Activated naive CD4-positive, alpha-beta T cell treated with anti-CD3 and anti-CD28 coated beads, Interleukin-2, amount 50 U/mL, for 24 hours (primary cell): Measurements from ENCODE around the gene LMNA.

Experiments
- H3K27ac Mint-ChIP-seq: one replicate; pipeline ENCODE4 v1.8.0; 2021; ENCODE audit warnings: mild to moderate bottlenecking, mixed read lengths
- H3K27me3 Mint-ChIP-seq: one replicate; pipeline ENCODE4 v1.8.0; 2021; ENCODE audit warnings: mixed read lengths
- H3K36me3 Mint-ChIP-seq: one replicate; pipeline ENCODE4 v1.8.0; 2021; ENCODE audit warnings: mixed read lengths
- H3K4me1 Mint-ChIP-seq: one replicate; pipeline ENCODE4 v1.8.0; 2021; ENCODE audit warnings: mixed read lengths
- H3K4me3 Mint-ChIP-seq: one replicate; pipeline ENCODE4 v1.8.0; 2021; ENCODE audit warnings: mild to moderate bottlenecking, mixed read lengths
- H3K9me3 Mint-ChIP-seq: one replicate; pipeline ENCODE4 v1.8.0; 2021; ENCODE audit warnings: mixed read lengths

LMNA gene

DNA sequence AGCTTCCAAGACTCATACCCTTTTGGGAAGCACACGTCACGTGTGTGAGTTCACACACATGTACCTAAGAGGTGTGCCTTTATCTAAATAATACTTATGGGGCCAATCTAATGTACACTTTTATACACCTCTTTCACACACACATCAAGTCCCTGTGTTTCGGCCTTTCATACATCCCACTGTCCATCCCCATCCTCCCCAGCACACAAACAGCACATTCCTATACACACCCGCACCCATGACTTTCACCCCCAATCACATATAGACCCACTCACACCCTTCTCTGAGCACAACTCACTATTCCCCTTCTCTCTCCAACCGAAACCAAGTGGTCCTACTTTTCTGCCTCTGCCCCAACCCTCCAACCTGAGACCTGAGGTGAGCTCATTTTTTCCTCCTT, 35.8 kb upstream of the LMNA start:
- no peak overlapping the region for H3K27ac Mint-ChIP-seq
- H3K9me3 Mint-ChIP-seq, result no peaks in the 10 kb centered on the region
- peaks cover 12% of the 10 kb centered on the region for H3K4me1 Mint-ChIP-seq
- no peaks in the 10 kb centered on the region for H3K36me3 Mint-ChIP-seq
- peaks cover 2% of the 10 kb centered on the region for H3K27me3 Mint-ChIP-seq
- H3K4me3 Mint-ChIP-seq, result no peak overlapping the region

- H3K4me3 Mint-ChIP-seq, result peak overlapping the region; percentile 43
- H3K9me3 Mint-ChIP-seq, result no peaks in the 10 kb centered on the region
- H3K27me3 Mint-ChIP-seq, result peaks cover 2% of the 10 kb centered on the region
- no peaks in the 10 kb centered on the region for H3K36me3 Mint-ChIP-seq
- H3K27ac Mint-ChIP-seq, result peak overlapping the region; percentile 42
- peaks cover 15% of the 10 kb centered on the region for H3K4me1 Mint-ChIP-seq
Observed at GRCh38 chr1:156079762-156080161, 34.7 kb upstream of the LMNA start.

DNA sequence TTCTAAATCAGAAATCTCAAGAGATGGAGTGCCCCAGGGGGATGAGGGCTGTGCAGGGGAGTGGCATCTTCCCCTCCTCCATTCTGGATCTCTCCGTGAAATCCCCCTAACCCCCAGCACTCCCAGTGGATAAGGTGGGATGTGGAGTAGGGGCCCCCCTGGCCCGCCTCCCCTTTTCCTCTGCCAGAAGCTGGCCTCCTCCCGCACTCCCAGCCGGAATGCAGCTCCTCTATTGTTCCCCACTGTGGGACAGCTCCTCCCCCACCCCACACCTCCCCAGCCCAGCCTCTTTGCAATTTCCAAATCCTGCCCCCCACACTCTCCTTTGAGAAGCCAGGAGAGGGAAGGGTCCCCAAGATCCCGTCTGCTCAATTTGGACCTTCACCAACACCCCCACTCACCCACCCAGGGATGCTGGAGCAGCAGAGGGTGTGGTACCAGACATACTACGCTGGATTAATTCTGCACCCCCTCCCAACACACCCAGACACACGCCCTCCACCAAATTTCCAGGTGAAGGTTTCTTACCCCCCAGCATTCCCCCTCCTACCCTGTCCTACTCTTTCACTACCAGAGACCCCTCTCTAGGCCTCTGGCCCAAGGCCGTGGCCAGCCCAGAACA, 34.2 kb upstream of the LMNA start:
- Mint-ChIP-seq H3K4me3 (no peak overlapping the region), H3K27ac (peak overlapping the region; percentile 30), H3K36me3 (no peaks in the 10 kb centered on the region), H3K27me3 (peaks cover 5% of the 10 kb centered on the region), H3K9me3 (no peaks in the 10 kb centered on the region), H3K4me1 (peaks cover 15% of the 10 kb centered on the region)

DNA sequence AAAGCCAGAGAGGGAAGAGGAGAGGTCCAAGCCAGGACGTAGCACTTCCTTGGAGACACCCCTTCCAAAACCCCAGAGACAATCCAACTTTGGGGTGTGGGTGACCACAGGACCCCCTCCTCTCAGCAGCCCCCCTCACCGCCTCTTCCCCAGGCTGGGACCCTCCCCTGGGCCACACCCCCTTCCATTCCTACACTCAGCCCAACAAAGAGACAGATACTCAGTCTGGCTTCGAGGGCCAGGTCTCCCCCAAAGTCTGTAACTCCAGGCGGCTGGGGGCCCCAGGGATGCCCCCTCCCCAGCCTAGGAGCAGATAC, 33.7 kb upstream of the LMNA start:
- H3K27ac Mint-ChIP-seq, result no peak overlapping the region
- peaks cover 15% of the 10 kb centered on the region for H3K4me1 Mint-ChIP-seq
- H3K36me3 Mint-ChIP-seq, result no peaks in the 10 kb centered on the region

GRCh38 chr1:156081180-156081916, 33.2 kb upstream of the LMNA start:
- Mint-ChIP-seq H3K27me3 (peaks cover 7% of the 10 kb centered on the region), H3K36me3 (no peaks in the 10 kb centered on the region), H3K4me3 (peak overlapping the region; percentile 86), H3K9me3 (no peaks in the 10 kb centered on the region), H3K4me1 (peaks cover 15% of the 10 kb centered on the region), H3K27ac (no peak overlapping the region)

More for the DNA sequence above, 33.7 kb upstream of the LMNA start:
- peaks cover 7% of the 10 kb centered on the region for H3K27me3 Mint-ChIP-seq
- H3K9me3 Mint-ChIP-seq, result no peaks in the 10 kb centered on the region
- H3K4me3 Mint-ChIP-seq, result peak overlapping the region; percentile 66

- peak overlapping the region; percentile 86 for H3K4me3 Mint-ChIP-seq
- no peaks in the 10 kb centered on the region for H3K9me3 Mint-ChIP-seq
- H3K4me1 Mint-ChIP-seq, result peaks cover 15% of the 10 kb centered on the region
- H3K36me3 Mint-ChIP-seq, result no peaks in the 10 kb centered on the region
- H3K27me3 Mint-ChIP-seq, result peaks cover 10% of the 10 kb centered on the region
- H3K27ac Mint-ChIP-seq, result no peak overlapping the region
Observed at GRCh38 chr1:156081917-156082308, 32.6 kb upstream of the LMNA start.

DNA sequence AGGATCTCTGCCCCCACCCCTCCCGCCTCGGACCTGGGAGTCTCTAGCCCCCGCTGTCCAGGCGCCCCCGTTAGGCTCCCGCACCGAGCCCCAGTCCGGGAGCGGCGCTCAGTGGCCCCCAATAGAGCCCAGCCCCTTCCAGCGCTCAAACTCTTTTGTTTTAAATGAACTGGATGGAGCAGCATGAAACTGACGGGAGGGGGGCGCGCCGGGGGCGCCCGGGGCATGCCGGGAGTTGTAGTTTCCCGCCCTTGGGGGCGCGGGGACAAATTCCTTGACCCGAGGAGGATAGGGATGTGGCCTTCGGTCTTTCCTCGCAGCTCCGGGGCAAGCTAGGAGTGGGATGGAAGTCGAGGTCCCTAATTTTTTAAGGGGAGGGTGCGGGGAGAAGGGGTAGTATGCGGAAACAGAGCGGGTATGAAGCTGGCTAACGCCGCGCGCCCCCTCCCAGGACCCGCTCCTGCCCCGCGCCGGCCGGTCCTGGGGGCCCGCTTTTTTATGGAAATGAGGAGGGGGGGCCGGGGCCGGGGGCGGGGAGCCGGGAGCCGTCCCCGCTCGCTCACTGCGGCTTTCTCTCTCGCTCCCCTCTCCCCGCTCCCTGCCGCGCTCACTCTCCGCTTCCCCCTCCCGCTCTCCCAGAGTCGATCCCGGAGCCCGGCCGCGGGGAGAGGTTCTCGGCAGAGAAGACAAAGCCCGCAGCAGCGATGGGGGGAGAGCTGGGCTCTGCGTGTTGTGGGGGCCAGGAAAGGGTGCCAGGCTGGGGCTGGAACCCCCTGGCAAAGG, 32.0 kb upstream of the LMNA start, which contains the start of gene MEX3A:
MEX3A (minus strand) TSS at position 157 of the 783 bp plus-strand sequence. CDS start 467 bp downstream, outside the sequence.
- peak within 1 kb of the TSS; percentile 86 for H3K4me3 Mint-ChIP-seq
- no peaks in the 10 kb centered on the region for H3K9me3 Mint-ChIP-seq
- H3K4me1 Mint-ChIP-seq, result peaks cover 15% of the 10 kb centered on the region
- peak within 1 kb of the TSS; percentile 46 for H3K27ac Mint-ChIP-seq
- peaks cover 13% of the 10 kb centered on the region for H3K27me3 Mint-ChIP-seq
- no peaks in the 10 kb centered on the region for H3K36me3 Mint-ChIP-seq

- peaks cover 15% of the 10 kb centered on the region for H3K4me1 Mint-ChIP-seq
- H3K27me3 Mint-ChIP-seq, result peaks cover 13% of the 10 kb centered on the region
- peak overlapping the region; percentile 35 for H3K27ac Mint-ChIP-seq
- no peaks in the 10 kb centered on the region for H3K9me3 Mint-ChIP-seq
- peak overlapping the region; percentile 44 for H3K4me3 Mint-ChIP-seq
- no peaks in the 10 kb centered on the region for H3K36me3 Mint-ChIP-seq
Observed at GRCh38 chr1:156083800-156084790, 30.4 kb upstream of the LMNA start.

- Mint-ChIP-seq H3K4me1 (peaks cover 20% of the 10 kb centered on the region), H3K36me3 (no peaks in the 10 kb centered on the region), H3K4me3 (no peak overlapping the region), H3K27me3 (peaks cover 18% of the 10 kb centered on the region), H3K27ac (no peak overlapping the region), H3K9me3 (no peaks in the 10 kb centered on the region)
Observed at GRCh38 chr1:156086256-156086662, 28.3 kb upstream of the LMNA start.

DNA sequence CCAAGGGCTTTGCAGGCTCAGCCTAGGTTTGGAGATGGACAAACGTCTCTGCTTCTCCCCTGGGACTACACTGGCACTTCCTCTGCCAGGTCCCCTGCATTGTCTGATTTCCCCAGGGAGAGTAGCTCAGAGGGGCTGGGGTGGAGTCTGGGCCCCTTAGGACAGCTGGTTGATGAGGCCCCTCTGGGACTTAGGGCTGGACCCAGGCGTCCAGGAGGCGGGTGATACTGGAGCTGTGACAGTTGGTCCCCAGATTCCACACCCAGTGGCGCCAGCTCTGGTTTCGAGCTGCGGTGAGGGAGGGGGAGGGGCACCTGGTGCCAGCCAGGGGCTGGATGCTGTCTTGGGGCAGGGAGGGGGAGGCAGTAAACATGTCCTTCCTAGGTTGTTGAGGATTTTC, 24.8 kb upstream of the LMNA start:
- no peaks in the 10 kb centered on the region for H3K36me3 Mint-ChIP-seq
- no peak overlapping the region for H3K27ac Mint-ChIP-seq
- no peak overlapping the region for H3K4me3 Mint-ChIP-seq
- peaks cover 5% of the 10 kb centered on the region for H3K4me1 Mint-ChIP-seq
- H3K27me3 Mint-ChIP-seq, result peaks cover 16% of the 10 kb centered on the region
- no peaks in the 10 kb centered on the region for H3K9me3 Mint-ChIP-seq

DNA sequence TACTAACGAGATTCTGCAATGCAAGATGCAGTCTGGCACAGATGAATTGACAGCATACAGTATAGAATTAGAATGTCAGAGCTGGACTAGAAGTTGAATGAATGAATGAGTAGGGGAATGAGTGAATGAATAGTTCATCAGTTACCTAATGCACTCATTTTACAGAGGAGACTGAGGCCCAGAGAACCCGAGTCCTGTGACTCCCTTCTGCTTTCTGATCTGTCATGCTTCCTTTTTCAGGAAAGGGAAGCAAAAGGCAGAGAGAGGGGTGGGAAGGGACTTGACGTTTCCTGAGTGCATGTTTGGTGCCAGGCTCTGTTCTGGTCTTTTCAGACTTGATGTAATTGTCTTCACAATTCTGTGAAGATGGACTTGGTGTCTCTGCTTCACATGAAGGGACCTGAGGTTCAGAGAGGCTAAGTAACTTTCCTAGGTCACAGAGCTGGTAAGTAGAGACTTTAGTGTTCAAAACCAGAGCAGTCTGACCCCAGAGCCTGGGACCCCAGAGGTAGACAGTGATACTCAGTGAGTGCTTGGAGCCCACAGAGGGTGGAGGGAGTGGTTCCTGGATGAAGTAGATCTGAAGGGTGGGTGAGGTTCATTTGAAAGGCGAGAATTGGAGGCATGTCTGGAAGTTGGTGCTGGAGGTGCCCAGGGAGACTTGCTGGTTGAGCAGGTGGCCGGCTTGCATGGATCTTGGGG, 24.2 kb upstream of the LMNA start:
- Mint-ChIP-seq H3K27me3 (peaks cover 13% of the 10 kb centered on the region), H3K9me3 (no peaks in the 10 kb centered on the region), H3K36me3 (no peaks in the 10 kb centered on the region), H3K27ac (no peak overlapping the region), H3K4me1 (peaks cover 5% of the 10 kb centered on the region), H3K4me3 (no peak overlapping the region)

DNA sequence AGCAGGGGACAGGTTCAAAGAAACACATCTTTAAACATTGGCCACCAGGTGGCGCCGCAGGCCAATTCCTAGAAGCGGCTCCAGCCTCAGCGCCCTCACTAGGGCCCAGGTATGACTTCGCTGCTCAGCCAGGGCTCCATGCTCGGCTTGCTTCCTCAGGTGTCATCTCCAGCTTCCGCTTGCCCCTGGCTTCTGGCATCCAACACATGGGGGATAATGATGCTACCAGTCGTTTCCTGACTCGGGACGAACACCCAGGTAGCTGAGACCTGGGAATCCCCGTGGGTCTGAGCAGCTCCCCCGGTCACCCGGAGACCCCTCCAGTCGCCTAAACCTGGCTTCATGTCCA, 23.7 kb upstream of the LMNA start:
- H3K4me1 Mint-ChIP-seq, result peaks cover 9% of the 10 kb centered on the region
- H3K36me3 Mint-ChIP-seq, result no peaks in the 10 kb centered on the region
- peaks cover 11% of the 10 kb centered on the region for H3K27me3 Mint-ChIP-seq
- H3K9me3 Mint-ChIP-seq, result no peaks in the 10 kb centered on the region
- H3K4me3 Mint-ChIP-seq, result no peak overlapping the region
- no peak overlapping the region for H3K27ac Mint-ChIP-seq

- H3K4me3 Mint-ChIP-seq, result no peak overlapping the region
- peaks cover 17% of the 10 kb centered on the region for H3K4me1 Mint-ChIP-seq
- H3K36me3 Mint-ChIP-seq, result no peaks in the 10 kb centered on the region
- no peaks in the 10 kb centered on the region for H3K9me3 Mint-ChIP-seq
- H3K27ac Mint-ChIP-seq, result no peak overlapping the region
- H3K27me3 Mint-ChIP-seq, result peaks cover 9% of the 10 kb centered on the region
Observed at GRCh38 chr1:156091610-156092009, 22.9 kb upstream of the LMNA start.

DNA sequence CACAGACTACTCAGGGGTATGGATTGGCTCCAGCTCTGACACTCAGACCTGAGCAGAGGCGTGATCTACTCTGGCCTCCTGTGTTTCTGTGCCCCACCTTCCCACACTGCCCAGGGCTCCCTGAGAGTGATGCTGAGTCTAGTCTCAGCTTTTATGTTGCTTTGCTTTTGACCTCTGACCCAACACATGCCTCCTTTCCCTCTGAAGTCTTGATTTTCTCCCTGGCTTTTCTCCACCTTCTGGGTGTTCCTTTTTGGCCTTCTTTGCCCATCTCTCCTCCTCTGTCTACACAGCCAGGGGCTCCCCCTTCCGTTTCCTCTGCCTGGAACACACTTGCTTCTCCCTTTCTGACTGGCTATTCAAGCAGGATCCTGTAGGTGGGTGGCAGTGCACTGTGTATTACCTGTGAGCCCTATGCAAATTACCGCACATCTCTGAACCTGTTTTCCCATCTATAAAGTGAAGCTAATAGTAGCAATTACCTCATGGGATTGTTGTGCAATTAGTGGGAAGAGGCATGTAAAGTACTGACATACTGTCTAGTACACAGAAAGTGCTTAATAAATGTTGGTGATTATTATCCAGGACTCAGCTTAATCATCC, 18.5 kb upstream of the LMNA start:
- no peaks in the 10 kb centered on the region for H3K9me3 Mint-ChIP-seq
- no peaks in the 10 kb centered on the region for H3K27me3 Mint-ChIP-seq
- H3K4me1 Mint-ChIP-seq, result peaks cover 41% of the 10 kb centered on the region
- H3K4me3 Mint-ChIP-seq, result peak overlapping the region; percentile 67
- no peaks in the 10 kb centered on the region for H3K36me3 Mint-ChIP-seq
- H3K27ac Mint-ChIP-seq, result peak overlapping the region; percentile 89
